Colonic mucosa (tissue), 4 donors: ENCODE measurements around the gene RAB7A. TPM values are rescaled to one million over a fixed set of nuclear protein-coding genes. Genes with fewer than 3 reads are reported as not detected.
A peak's percentile ranks its signal among the peaks of the same experiment; 100 is the strongest.
"Not testable (repeated sequence)": the region's sequence is repeated elsewhere in the genome, so short reads cannot be mapped to it uniquely, and the experiment has no call there.

Experiments
- DNase-seq: peaks from one replicate; pipeline ENCODE4 v3.0.0-alpha.2; 2020
- H3K27ac ChIP-seq: fragments of 200-600 bp; one replicate; pipeline ENCODE4 v1.8.0; 2021
- H3K27me3 ChIP-seq: fragments of 200-600 bp; one replicate; pipeline ENCODE4 v1.8.0; 2021
- H3K36me3 ChIP-seq: fragments of 200-600 bp; one replicate; pipeline ENCODE4 v1.8.0; 2021
- H3K4me1 ChIP-seq: fragments of 200-600 bp; one replicate; pipeline ENCODE4 v1.8.0; 2021; ENCODE audit warnings: mild to moderate bottlenecking
- H3K4me3 ChIP-seq: fragments of 200-600 bp; one replicate; pipeline ENCODE4 v1.8.0; 2021
- H3K9ac ChIP-seq, 2 donors: one replicate each; pipeline ENCODE4 v1.7.0; 2013; ENCODE audit warnings: control low read depth in 2 of 2, low read depth in 2 of 2, low read length in 2 of 2
- H3K9me3 ChIP-seq: fragments of 200-600 bp; one replicate; pipeline ENCODE4 v1.8.0; 2021
- CTCF ChIP-seq: fragments of 200-600 bp; IDR thresholded peaks from one replicate; pipeline ENCODE4 v1.8.0; 2022; ENCODE audit warnings: antibody characterized with exemption, mild to moderate bottlenecking
- intact Hi-C: fragments of 100-400 bp; cut with DNase I; formaldehyde crosslinking; loops from one replicate; pipeline ENCODE4 v1.14.1; 2022
- total RNA-seq, 2 donors: library from RNA; stranded (reverse); fragmentation: NEBNext Ultra II Directional in 1 of 2; extraction: Animal tissue kit (Norgen Biotek cat#: 25700) in 1 of 2; gene quantifications; one replicate each; pipeline ENCODE4 v1.2.1, GENCODE V29; 2021
- donor health status: healthy.
- donor health status: DM: no; HTN: no; CAD: no.
- donor health status: DM: no; HTN: no; CAD: no.

RAB7A gene
- total RNA-seq, 2 donors from 2014 or later, result 221 to 272 TPM

GRCh38 chr3:128714887-128715491 is 11.0 kb upstream of the RAB7A start:
- Histone ChIP-seq H3K4me1 (no peaks in the 10 kb centered on the region), H3K36me3 (no peaks in the 10 kb centered on the region), H3K4me3 (no peak overlapping the region), H3K27ac (no peak overlapping the region), H3K9me3 (no peaks in the 10 kb centered on the region), H3K27me3 (no peaks in the 10 kb centered on the region), H3K9ac (no peak overlapping the region)
- no peak for DNase-seq
- intact Hi-C loops, result no loop called here
- no peak for TF ChIP-seq CTCF

- H3K27ac ChIP-seq, intact Hi-C loops, H3K27me3 ChIP-seq, DNase-seq, H3K9ac ChIP-seq, H3K9me3 ChIP-seq, H3K36me3 ChIP-seq, H3K4me1 ChIP-seq, H3K4me3 ChIP-seq: not testable (repeated sequence)
Observed at GRCh38 chr3:128718892-128719291, 7.1 kb upstream of the RAB7A start.

GRCh38 chr3:128720891-128721290 is 5.1 kb upstream of the RAB7A start:
- intact Hi-C loops, result no loop called here
- H3K4me1 ChIP-seq, result no peaks in the 10 kb centered on the region

GRCh38 chr3:128723477-128723876 is 2.5 kb upstream of the RAB7A start:
- DNase-seq, result no peak
- Histone ChIP-seq H3K27ac (no peak overlapping the region), H3K9ac (no peak overlapping the region), H3K9me3 (no peaks in the 10 kb centered on the region), H3K36me3 (no peaks in the 10 kb centered on the region), H3K27me3 (no peaks in the 10 kb centered on the region), H3K4me1 (peaks cover 11% of the 10 kb centered on the region), H3K4me3 (no peak overlapping the region)
- intact Hi-C loops, result no loop called here
- no peak for TF ChIP-seq CTCF

More at GRCh38 chr3:128720891-128721290, 5.1 kb upstream of the RAB7A start:
- Histone ChIP-seq H3K36me3 (no peaks in the 10 kb centered on the region), H3K27me3 (no peaks in the 10 kb centered on the region), H3K9me3 (no peaks in the 10 kb centered on the region), H3K27ac (no peak overlapping the region), H3K9ac (no peak overlapping the region), H3K4me3 (no peak overlapping the region)
- TF ChIP-seq CTCF, result no peak
- DNase-seq, result no peak

- Histone ChIP-seq H3K27ac (peak overlapping the region; percentile 98), H3K4me3 (no peak overlapping the region), H3K4me1 (peaks cover 14% of the 10 kb centered on the region), H3K9me3 (no peaks in the 10 kb centered on the region), H3K36me3 (no peaks in the 10 kb centered on the region), H3K27me3 (no peaks in the 10 kb centered on the region), H3K9ac (peak overlapping the region in 1 of 2 donors; percentile 92)
- DNase-seq, result no peak
- TF ChIP-seq CTCF, result no peak
- intact Hi-C loops, result no loop called here
Observed at GRCh38 chr3:128725547-128726022, 398 bp upstream of the RAB7A start.

- H3K4me1 ChIP-seq, result peaks cover 14% of the 10 kb centered on the region
- peak overlapping the region; percentile 98 for H3K27ac ChIP-seq
- H3K9me3 ChIP-seq, result no peaks in the 10 kb centered on the region
- no peak for DNase-seq
- no peaks in the 10 kb centered on the region for H3K36me3 ChIP-seq
- peak overlapping the region; percentile 92 to 100 for H3K9ac ChIP-seq
- no peak for TF ChIP-seq CTCF
- intact Hi-C loops, result no loop called here
- H3K4me3 ChIP-seq, result peak overlapping the region; percentile 98
- H3K27me3 ChIP-seq, result no peaks in the 10 kb centered on the region
Observed at GRCh38 chr3:128727059-128727458, 1.1 kb downstream of the RAB7A start.
